Activated T-helper 2 cell treated with anti-CD3 and anti-CD28 coated beads, Interferon-gamma antibody, Interleukin-2, Interleukin-4, amounts not matched to agents 10 μg/mL and 5 μg/mL and 100 μg/mL, durations not matched to agents 14 hours and 24 hours and 36 hours (primary cell): Measurements from ENCODE around the gene RERG. TPM values are rescaled to one million over a fixed set of nuclear protein-coding genes. Genes with fewer than 3 reads are reported as not detected.

Experiments
- DNase-seq: peaks from one replicate; pipeline ENCODE4 v3.0.0; 2021; ENCODE audit warnings: low spot score
- H3K27ac Mint-ChIP-seq: one replicate; pipeline ENCODE4 v1.8.0; 2021; ENCODE audit warnings: mixed read lengths
- H3K27me3 Mint-ChIP-seq: one replicate; pipeline ENCODE4 v1.8.0; 2021; ENCODE audit warnings: low read depth, mixed read lengths
- H3K36me3 Mint-ChIP-seq: one replicate; pipeline ENCODE4 v1.8.0; 2021; ENCODE audit warnings: low read depth, mixed read lengths
- H3K4me1 Mint-ChIP-seq: one replicate; pipeline ENCODE4 v1.8.0; 2021; ENCODE audit warnings: low read depth, mixed read lengths
- H3K4me3 Mint-ChIP-seq: one replicate; pipeline ENCODE4 v1.8.0; 2021; ENCODE audit warnings: low read depth, mild to moderate bottlenecking, moderate library complexity, mixed read lengths
- H3K9me3 Mint-ChIP-seq: one replicate; pipeline ENCODE4 v1.8.0; 2021; ENCODE audit warnings: mixed read lengths
- intact Hi-C: fragments of 100-400 bp; cut with micrococcal nuclease; formaldehyde crosslinking; loops from one replicate; pipeline ENCODE4 v1.15.1; 2023
- total RNA-seq: library from RNA; stranded (reverse); gene quantifications from 2 replicates; pipeline ENCODE4 v1.2.3, GENCODE V29; 2022

The RERG gene
- total RNA-seq, 1 donor from 2014 or later: not detected

- Mint-ChIP-seq H3K4me1 (no peaks in the 10 kb centered on the region), H3K36me3 (no peaks in the 10 kb centered on the region), H3K27me3 (peaks cover 3% of the 10 kb centered on the region), H3K4me3 (no peak overlapping the region), H3K27ac (no peak overlapping the region), H3K9me3 (no peaks in the 10 kb centered on the region)
- no peak for DNase-seq
- intact Hi-C loops: no loop called here
Measured at GRCh38 chr12:15146585-15146984, 74.6 kb downstream of the RERG start.

GRCh38 chr12:15143467-15143866, 77.8 kb downstream of the RERG start:
- Mint-ChIP-seq H3K4me3 (no peak overlapping the region), H3K4me1 (no peaks in the 10 kb centered on the region), H3K9me3 (no peaks in the 10 kb centered on the region), H3K27ac (no peak overlapping the region), H3K36me3 (no peaks in the 10 kb centered on the region), H3K27me3 (peaks cover 5% of the 10 kb centered on the region)
- DNase-seq: no peak
- intact Hi-C loops: no loop called here

- intact Hi-C loops: no loop called here
- no peak overlapping the region for H3K27ac Mint-ChIP-seq
- H3K9me3 Mint-ChIP-seq: no peaks in the 10 kb centered on the region
- no peak overlapping the region for H3K4me3 Mint-ChIP-seq
- DNase-seq: no peak
- H3K36me3 Mint-ChIP-seq: no peaks in the 10 kb centered on the region
- no peaks in the 10 kb centered on the region for H3K4me1 Mint-ChIP-seq
- H3K27me3 Mint-ChIP-seq: peaks cover 5% of the 10 kb centered on the region
Measured at GRCh38 chr12:15142711-15143110, 78.5 kb downstream of the RERG start.

GRCh38 chr12:15131431-15131830, 89.8 kb downstream of the RERG start:
- Mint-ChIP-seq H3K27me3 (peaks cover 7% of the 10 kb centered on the region), H3K4me1 (no peaks in the 10 kb centered on the region), H3K27ac (no peak overlapping the region), H3K36me3 (no peaks in the 10 kb centered on the region), H3K4me3 (no peak overlapping the region), H3K9me3 (no peaks in the 10 kb centered on the region)
- intact Hi-C loops: no loop called here
- no peak for DNase-seq

GRCh38 chr12:15130541-15130940, 90.7 kb downstream of the RERG start:
- Mint-ChIP-seq H3K9me3 (no peaks in the 10 kb centered on the region), H3K36me3 (no peaks in the 10 kb centered on the region), H3K4me1 (no peaks in the 10 kb centered on the region), H3K4me3 (no peak overlapping the region), H3K27ac (no peak overlapping the region), H3K27me3 (peaks cover 7% of the 10 kb centered on the region)
- intact Hi-C loops: no loop called here
- DNase-seq: no peak

- Mint-ChIP-seq H3K27ac (no peak overlapping the region), H3K4me3 (no peak overlapping the region), H3K4me1 (no peaks in the 10 kb centered on the region), H3K27me3 (no peaks in the 10 kb centered on the region), H3K9me3 (no peaks in the 10 kb centered on the region), H3K36me3 (no peaks in the 10 kb centered on the region)
- DNase-seq: no peak
- intact Hi-C loops: no loop called here
Measured at GRCh38 chr12:15123401-15123800, 97.8 kb downstream of the RERG start.

- H3K36me3 Mint-ChIP-seq: no peaks in the 10 kb centered on the region
- no peaks in the 10 kb centered on the region for H3K9me3 Mint-ChIP-seq
- no peaks in the 10 kb centered on the region for H3K4me1 Mint-ChIP-seq
- no peak overlapping the region for H3K4me3 Mint-ChIP-seq
- DNase-seq: no peak
- no peaks in the 10 kb centered on the region for H3K27me3 Mint-ChIP-seq
- H3K27ac Mint-ChIP-seq: no peak overlapping the region
- intact Hi-C loops: no loop called here
Measured at GRCh38 chr12:15122344-15122743, 98.9 kb downstream of the RERG start.

GRCh38 chr12:15118955-15119354, 102.3 kb downstream of the RERG start:
- no peaks in the 10 kb centered on the region for H3K4me1 Mint-ChIP-seq
- H3K27ac Mint-ChIP-seq: no peak overlapping the region
- no peak for DNase-seq
- H3K27me3 Mint-ChIP-seq: peaks cover 3% of the 10 kb centered on the region
- H3K9me3 Mint-ChIP-seq: no peaks in the 10 kb centered on the region
- no peaks in the 10 kb centered on the region for H3K36me3 Mint-ChIP-seq
- H3K4me3 Mint-ChIP-seq: no peak overlapping the region
- intact Hi-C loops: no loop called here

GRCh38 chr12:15116983-15117382, 104.2 kb downstream of the RERG start:
- Mint-ChIP-seq H3K36me3 (no peaks in the 10 kb centered on the region), H3K27ac (no peak overlapping the region), H3K4me3 (no peak overlapping the region), H3K4me1 (no peaks in the 10 kb centered on the region), H3K27me3 (peaks cover 3% of the 10 kb centered on the region), H3K9me3 (no peaks in the 10 kb centered on the region)
- no peak for DNase-seq
- intact Hi-C loops: no loop called here

GRCh38 chr12:15116086-15116485, 105.1 kb downstream of the RERG start:
- Mint-ChIP-seq H3K27me3 (peaks cover 3% of the 10 kb centered on the region), H3K9me3 (no peaks in the 10 kb centered on the region), H3K4me3 (no peak overlapping the region), H3K4me1 (no peaks in the 10 kb centered on the region), H3K36me3 (no peaks in the 10 kb centered on the region), H3K27ac (no peak overlapping the region)
- no peak for DNase-seq
- intact Hi-C loops: no loop called here

- intact Hi-C loops: no loop called here
- H3K4me1 Mint-ChIP-seq: no peaks in the 10 kb centered on the region
- peaks cover 3% of the 10 kb centered on the region for H3K27me3 Mint-ChIP-seq
- no peak overlapping the region for H3K4me3 Mint-ChIP-seq
- H3K9me3 Mint-ChIP-seq: no peaks in the 10 kb centered on the region
- H3K27ac Mint-ChIP-seq: no peak overlapping the region
- no peak for DNase-seq
- no peaks in the 10 kb centered on the region for H3K36me3 Mint-ChIP-seq
Measured at GRCh38 chr12:15115434-15115833, 105.8 kb downstream of the RERG start.

GRCh38 chr12:15114501-15114900, 106.7 kb downstream of the RERG start:
- no peaks in the 10 kb centered on the region for H3K36me3 Mint-ChIP-seq
- intact Hi-C loops: no loop called here
- peaks cover 3% of the 10 kb centered on the region for H3K27me3 Mint-ChIP-seq
- H3K9me3 Mint-ChIP-seq: no peaks in the 10 kb centered on the region
- DNase-seq: no peak
- H3K27ac Mint-ChIP-seq: no peak overlapping the region
- no peak overlapping the region for H3K4me3 Mint-ChIP-seq
- H3K4me1 Mint-ChIP-seq: no peaks in the 10 kb centered on the region

GRCh38 chr12:15092826-15093225, 128.4 kb downstream of the RERG start:
- Mint-ChIP-seq H3K4me1 (peaks cover under 1% of the 10 kb centered on the region), H3K9me3 (no peaks in the 10 kb centered on the region), H3K27ac (no peak overlapping the region), H3K36me3 (no peaks in the 10 kb centered on the region), H3K4me3 (no peak overlapping the region), H3K27me3 (peaks cover 3% of the 10 kb centered on the region)
- no peak for DNase-seq
- intact Hi-C loops: no loop called here

- Mint-ChIP-seq H3K4me1 (peaks cover 4% of the 10 kb centered on the region), H3K27ac (no peak overlapping the region), H3K36me3 (no peaks in the 10 kb centered on the region), H3K9me3 (no peaks in the 10 kb centered on the region), H3K27me3 (peaks cover 4% of the 10 kb centered on the region), H3K4me3 (no peak overlapping the region)
- no peak for DNase-seq
- intact Hi-C loops: no loop called here
Measured at GRCh38 chr12:15090441-15090840, 130.8 kb downstream of the RERG start.
